ENCODE measurements around the gene MYOD1.

The MYOD1 gene

DNA sequence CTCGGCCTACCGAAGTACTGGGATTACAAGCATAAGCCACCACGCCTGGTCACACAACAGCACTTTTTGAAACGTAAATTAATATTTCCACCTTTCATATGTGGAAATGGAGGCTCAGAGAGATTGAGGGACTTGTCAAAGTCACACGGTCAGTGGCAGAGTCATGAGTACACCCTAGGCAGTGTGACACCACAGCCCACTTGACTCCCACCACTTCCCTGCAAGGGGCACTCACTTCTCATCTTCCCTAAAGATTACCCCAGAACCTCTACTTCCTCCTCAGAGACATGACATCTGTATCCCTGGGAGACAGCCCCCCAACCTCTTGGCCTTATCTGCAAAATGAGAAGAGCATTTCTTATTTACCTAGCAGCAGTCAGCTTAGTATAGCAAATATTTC is 16.5 kb upstream of the MYOD1 start:
- DNase-seq (ENCODE audit: low spot score), result no peak

DNA sequence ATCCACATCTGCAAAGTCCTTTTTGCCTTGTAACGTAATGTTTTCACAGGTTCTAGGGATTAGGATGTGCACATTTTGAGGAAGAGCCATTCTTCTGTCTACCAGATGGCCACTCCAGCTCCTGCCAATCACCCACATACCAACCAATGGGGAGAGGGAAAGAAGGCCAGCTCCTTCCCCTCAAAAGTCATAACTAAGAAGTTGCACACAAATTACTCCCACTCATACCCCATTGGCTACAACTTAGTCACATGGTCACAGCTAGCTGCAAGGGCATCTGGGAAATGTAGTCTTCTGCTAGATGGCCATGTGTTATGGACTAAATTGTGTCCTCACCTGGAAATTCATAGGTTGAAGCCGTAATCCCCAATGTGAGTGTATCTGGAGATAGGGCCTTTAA is 15.4 kb upstream of the MYOD1 start:
- no peak for DNase-seq (ENCODE audit: low spot score)

DNA sequence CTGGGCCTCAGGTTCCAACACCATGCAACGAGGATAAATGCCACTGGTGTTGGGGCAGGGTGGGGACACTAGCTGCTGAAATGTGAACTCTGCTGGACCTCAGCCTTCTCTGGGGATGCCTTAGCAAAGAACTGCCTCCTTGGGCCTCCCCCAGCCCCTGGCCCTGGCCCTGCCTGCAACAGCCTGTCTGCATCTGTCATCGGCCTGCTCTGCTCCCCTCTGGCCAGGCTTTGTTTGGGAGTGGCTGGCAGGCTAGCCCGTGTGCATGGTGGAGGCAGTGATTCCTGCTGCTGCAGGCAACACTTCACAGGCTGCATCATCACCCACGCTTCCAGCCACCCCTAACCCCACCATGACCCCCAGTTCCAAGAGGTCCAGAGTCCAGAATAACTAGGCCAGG is 11.5 kb upstream of the MYOD1 start:
- no peak for DNase-seq (ENCODE audit: low spot score)

DNA sequence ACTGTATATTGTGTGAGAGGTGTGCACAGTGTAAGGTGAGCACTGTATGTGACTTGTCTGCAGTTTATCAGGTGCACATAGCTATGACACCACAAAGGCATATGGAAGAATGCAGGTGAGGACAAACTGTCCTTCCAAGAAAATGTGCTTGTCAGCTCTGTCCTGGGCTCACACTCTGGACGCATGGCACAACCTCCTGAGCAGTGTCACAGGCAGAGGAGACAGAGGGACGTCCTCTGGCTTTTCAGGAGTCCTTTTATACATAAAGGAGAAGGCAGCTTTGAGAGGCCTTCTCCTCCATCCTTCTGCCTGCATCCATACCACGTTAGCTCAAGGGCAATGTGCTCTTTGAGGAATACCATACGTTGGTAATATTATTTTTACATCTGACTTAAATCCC is 7.5 kb upstream of the MYOD1 start:
- no peak for DNase-seq (ENCODE audit: low spot score)

DNA sequence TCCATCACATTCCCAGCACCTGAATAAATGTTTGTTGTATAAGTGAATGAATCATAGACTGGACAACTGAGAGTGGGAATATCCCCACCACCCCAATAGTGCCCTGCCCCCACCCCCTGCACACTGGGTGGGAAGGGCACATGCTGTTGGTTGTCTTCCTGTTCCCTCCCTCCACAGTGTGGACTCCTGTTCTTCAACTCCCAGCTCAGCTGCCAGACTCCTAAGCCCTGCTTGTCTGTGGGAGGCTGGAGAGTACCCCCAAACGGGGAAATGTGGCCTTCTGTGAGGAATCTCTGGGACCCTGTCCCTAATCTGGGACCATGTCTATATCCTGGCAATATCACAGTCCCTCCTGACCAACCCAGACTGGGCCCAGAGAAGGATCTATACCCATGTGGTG is 5.5 kb upstream of the MYOD1 start:
- no peak for DNase-seq (ENCODE audit: low spot score)

DNA sequence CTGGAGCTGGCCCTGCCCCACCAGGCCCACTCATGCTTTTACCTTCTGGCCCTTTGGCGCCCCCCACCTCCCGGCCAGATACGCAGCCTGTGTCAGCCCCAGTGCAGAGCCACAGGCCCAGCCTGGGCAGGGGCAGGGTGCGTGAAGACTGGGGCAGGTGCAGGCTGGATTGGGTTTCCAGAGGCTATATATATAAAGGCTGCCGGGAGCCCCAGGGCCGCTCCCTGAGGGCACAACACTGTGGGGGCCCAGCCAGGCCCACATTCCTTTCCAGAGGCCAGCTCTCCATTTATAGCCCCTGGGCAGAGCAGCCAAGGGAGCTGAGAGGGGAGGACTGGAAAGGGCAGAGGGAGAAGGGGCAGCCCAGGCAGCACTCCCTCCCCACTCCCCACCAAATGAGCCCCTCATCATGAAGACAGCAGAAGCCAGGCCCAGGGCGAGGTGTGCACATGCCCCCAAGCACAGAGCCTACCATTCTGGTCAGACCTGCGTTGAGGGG is 5.0 kb upstream of the MYOD1 start:
- DNase-seq (ENCODE audit: low spot score), result no peak

DNA sequence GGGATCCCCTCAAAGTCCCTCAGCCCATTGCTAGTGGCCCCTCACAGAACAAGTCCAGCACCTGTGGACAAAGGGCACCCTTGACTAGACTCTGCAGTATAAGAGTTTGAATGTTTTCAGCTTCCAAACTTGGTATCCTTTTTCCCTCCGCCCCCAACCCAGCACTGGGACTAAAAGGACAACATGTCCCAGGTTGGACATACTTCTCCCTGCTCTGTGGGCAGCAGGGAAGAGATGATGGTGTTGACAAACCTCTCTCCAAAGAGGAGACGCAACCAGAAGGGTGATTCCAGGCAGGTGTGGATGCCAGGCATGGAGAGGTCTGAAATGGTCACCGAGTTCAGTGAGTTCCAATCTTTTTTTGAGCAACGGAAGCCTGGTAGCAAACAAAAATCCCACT is 4.5 kb upstream of the MYOD1 start:
- DNase-seq (ENCODE audit: low spot score), result no peak

DNA sequence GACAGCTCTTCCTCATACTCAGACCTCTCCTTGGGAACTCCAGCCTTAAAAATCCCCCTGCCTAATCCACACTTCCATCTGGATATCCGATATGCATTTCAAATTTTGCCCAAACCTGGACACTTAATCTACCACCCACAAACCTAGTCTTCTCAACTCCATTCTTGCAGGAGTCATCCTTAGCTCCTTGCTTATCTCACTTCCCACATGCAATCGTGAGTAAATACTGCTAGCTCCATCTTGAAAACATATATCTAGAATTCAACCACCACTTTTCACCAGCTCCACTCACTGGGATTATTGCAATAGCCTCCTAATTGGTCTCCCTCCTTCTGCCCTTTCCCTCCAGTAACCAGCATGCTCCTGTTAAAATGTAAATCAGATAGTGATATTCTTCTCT is 2.6 kb upstream of the MYOD1 start:
- DNase-seq (ENCODE audit: low spot score), result no peak

DNA sequence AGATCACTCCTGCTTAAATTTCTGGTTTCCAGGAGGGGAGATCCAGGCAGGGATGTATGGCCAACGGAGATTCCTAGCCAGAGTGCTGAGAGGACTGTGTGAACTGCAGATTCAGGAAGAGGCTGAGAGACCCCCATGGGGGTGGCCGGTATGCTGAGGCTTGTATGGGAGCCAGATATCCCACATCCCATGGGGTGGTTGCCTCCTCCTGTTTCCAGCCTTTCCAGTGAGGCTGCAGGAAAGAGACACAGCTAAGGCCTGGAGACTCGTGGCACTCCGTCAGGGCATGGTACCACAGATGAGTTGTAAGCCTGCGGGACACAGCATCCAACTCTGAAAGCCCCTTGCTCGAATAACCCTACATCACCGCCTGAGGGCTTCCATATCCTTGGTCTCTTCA is 1.4 kb upstream of the MYOD1 start:
- no peak for DNase-seq (ENCODE audit: low spot score)

DNA sequence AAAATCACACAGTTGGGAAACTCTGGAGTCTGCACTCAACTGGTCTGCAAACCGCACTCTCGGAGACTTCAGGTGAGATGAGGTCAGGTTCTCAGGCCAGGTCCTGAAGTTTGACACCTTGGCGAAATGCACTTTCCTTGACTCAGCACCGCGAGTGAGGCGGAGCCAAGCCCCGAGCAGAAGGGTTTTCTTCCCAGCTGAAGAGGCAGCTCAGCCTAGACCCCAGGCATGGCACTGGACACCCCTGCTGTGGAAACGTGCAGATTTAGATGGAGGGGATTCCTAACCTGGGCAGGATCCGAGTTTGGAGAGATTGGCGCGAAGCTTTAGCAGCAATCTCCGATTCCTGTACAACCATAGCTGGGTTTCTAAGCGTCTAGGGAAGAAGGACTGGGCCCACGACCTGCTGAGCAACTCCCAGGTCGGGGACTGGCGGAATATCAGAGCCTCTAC is 835 bp upstream of the MYOD1 start:
- DNase-seq (ENCODE audit: low spot score), result no peak

DNA sequence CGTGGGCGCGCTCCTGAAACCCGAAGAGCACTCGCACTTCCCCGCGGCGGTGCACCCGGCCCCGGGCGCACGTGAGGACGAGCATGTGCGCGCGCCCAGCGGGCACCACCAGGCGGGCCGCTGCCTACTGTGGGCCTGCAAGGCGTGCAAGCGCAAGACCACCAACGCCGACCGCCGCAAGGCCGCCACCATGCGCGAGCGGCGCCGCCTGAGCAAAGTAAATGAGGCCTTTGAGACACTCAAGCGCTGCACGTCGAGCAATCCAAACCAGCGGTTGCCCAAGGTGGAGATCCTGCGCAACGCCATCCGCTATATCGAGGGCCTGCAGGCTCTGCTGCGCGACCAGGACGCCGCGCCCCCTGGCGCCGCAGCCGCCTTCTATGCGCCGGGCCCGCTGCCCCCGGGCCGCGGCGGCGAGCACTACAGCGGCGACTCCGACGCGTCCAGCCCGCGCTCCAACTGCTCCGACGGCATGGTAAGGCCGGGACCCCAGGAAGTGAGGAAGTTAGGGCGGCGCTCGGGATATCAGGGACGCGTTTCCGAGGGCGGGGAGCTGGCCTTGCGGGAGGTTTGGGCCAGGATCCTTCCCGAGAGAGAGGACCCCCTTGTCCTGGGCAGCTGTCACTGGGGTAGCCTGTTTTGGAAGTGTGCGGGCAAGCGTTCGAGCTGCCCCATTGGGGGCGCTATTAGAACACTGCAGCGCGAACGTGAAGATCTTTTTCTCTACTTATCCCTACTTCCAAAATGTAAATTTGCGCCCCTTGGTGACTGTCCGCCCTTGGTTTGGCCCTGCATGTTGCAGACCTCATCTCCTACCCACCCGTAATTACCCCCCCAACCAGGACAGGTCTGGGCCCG is 796 bp downstream of the MYOD1 start:
- DNase-seq (ENCODE audit: low spot score), result no peak

DNA sequence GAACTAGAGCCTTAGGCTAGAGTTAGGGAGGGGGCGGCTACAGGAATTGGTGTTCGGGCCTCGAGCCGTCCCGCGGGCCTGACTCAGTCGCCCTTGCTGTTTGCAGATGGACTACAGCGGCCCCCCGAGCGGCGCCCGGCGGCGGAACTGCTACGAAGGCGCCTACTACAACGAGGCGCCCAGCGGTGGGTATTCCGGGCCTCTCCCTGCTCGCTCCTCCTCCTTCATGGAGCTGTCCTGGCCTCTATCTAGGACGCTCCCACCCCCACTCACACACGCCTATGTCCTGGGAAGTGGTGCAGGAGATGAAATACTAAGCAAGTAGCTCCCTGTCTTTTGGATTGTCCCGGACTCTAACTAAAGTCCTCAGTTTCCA is 1.4 kb downstream of the MYOD1 start:
- no peak for DNase-seq (ENCODE audit: low spot score)

DNA sequence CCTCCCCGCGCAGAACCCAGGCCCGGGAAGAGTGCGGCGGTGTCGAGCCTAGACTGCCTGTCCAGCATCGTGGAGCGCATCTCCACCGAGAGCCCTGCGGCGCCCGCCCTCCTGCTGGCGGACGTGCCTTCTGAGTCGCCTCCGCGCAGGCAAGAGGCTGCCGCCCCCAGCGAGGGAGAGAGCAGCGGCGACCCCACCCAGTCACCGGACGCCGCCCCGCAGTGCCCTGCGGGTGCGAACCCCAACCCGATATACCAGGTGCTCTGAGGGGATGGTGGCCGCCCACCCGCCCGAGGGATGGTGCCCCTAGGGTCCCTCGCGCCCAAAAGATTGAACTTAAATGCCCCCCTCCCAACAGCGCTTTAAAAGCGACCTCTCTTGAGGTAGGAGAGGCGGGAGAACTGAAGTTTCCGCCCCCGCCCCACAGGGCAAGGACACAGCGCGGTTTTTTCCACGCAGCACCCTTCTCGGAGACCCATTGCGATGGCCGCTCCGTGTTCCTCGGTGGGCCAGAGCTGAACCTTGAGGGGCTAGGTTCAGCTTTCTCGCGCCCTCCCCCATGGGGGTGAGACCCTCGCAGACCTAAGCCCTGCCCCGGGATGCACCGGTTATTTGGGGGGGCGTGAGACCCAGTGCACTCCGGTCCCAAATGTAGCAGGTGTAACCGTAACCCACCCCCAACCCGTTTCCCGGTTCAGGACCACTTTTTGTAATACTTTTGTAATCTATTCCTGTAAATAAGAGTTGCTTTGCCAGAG is 2.0 kb downstream of the MYOD1 start:
- no peak for DNase-seq (ENCODE audit: low spot score)

DNA sequence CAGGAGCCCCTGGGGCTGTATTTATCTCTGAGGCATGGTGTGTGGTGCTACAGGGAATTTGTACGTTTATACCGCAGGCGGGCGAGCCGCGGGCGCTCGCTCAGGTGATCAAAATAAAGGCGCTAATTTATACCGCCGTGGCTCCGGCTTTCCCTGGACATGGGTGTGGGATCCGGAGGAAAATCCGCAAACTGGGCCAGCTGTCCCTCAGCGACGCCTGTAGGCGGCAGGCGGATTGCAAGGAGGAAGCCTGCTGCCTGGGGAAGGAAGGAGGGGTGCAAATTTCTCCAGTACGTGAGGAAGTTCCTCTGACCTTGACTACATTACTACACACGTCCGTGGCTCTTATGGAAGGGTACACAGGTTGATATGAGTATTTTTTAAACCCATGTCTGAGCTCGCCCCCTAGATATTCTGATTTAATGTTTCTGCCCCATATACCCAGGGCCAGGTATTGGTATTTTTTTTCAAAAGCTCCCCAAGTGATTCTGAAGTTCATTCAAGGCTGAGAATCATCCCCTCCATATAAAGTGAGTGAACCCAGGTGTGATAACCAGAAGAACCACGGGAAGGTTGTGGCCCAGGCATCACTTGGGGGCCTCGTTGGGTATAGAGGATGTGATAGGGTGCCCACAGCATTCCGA is 2.8 kb downstream of the MYOD1 start:
- peak; percentile 66 for DNase-seq (ENCODE audit: low spot score)

DNA sequence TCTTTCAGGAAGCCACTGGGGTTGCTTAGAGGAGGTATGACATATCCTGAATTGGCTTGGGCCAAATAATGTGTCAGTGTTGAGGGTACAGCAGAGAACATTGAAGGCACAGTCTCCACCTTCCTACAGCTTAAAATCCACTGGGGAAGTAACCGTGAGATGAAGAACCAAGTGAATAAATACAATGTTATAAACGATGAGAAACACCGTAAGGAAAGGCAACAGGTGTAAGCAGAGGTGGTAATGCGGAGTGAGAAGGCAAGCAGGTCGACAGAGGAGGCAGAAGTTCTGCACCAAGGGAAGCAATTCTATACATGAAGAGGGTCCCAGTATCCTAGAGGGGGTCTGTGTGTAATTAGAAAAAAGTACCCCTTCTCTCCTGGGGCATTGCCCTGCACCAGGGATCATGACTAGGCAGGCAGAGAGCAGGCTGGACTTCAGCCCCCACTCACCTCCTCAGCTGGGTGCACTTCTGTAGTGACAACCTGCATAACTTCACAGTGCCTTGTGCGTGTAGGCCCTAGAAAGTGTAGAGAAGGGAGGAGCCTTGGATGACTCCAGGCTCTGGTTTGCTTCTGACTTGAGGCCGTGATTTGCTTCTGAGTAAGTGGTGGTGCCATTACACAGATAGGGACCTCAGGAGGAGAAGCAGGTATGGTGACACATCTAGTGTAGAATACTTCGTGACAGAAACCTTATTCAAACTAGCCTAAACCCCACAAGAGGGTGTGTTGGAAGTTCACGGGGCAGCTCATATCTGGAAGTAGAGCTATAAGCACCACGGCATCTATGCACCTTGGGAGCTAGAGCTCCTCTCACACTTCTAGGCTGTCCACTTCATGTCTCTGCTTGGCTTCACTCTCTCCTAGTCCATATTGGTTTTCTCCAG is 4.9 kb downstream of the MYOD1 start:
- DNase-seq (ENCODE audit: low spot score), result no peak

DNA sequence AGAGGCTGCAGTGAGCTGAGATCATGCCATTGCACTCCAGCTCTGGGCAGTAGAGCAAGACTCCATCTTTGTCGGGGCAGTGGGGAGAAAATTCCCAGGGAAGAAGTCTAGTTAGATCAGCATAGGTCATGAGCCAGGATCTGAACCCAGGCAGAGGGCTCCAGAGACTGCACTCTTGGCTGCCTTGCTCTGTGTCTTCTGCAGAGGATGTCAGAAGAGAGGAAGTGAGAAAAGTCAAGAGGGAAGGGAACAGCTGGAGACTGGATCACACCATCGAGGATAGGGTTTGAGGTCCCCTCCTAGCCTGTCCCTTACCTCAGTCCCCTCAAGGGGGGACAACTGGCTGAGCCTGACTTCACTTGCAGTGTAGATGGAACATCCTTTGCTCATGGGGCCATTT is 5.8 kb downstream of the MYOD1 start:
- no peak for DNase-seq (ENCODE audit: low spot score)

DNA sequence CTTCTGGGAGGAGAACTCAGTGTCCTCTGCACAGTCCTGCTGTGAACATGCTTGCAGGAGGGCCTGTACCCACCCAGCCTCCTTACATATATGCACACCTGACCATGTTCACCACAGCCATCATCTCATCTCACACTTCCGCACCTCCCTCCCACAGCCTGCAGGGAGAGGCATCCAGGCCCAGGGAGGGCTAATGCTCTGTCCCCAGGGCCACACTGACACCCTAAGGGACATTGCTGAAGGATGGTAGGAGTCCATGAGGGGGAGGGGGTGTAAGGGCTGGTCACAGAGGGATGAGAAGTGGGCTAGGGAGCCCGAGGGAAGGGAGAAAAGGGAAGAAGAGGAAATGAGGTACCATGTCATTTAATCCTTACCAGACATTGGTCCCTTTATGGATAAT is 10.8 kb downstream of the MYOD1 start:
- no peak for DNase-seq (ENCODE audit: low spot score)

DNA sequence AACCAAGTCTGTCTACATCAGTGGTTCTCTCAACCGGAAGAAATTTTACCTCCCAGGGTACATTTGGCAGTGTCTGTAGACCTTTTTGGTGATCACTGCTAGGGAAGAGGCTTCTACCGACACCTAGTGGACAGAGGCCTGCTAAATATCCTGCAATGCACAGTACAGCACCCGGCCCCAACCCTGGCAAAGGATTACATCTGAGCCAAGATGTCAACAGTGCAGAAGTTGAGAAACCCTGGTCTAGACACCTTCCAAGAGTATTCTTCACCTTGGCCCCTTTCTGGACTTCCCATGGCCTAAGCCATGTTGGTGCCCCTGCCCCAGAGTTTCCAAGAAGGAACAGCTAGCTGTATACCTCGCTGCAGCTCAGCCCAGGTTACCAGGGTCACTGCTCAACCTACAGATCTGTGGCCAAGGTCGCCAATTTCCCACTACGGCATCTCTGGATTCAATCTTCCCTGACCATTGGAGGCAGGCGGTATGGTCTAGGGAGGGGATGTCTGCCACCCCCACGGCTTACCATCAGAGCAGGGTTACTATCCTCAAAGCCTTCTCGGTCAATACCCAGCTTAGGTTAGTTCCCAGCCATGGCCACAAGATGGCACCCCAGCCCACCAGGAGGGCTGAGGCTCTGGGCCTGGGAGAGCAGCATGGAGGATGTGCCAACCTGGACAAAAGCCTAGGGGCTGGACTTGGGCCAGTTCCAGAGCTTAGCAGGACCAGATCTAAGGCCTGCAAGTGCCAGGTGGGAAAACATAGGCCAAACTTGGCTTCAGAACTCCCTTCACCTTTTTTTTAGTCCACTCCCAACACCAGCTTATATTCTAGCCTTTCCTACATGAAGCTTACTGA is 11.5 kb downstream of the MYOD1 start:
- peak; percentile 91 for DNase-seq (ENCODE audit: low spot score)

DNA sequence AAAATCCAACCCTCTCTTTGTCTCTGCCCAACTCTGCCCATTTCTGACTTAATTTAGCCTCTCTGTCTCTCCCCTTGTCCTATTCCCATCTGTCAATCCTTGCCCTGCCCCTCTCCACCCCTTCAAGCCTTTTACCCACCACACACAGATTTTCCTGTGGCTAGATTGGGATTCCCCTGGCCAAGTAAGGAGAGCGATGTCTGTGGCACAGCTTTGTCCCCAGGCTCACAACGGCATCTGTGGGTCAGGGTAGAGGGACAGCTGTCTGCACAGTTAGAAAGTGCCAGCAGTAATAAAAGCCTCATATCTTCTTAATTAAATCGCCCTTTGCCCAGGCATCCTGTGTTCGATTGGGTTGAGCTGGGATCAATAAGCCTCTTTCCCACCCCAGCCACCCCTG is 13.9 kb downstream of the MYOD1 start:
- no peak for DNase-seq (ENCODE audit: low spot score)

DNA sequence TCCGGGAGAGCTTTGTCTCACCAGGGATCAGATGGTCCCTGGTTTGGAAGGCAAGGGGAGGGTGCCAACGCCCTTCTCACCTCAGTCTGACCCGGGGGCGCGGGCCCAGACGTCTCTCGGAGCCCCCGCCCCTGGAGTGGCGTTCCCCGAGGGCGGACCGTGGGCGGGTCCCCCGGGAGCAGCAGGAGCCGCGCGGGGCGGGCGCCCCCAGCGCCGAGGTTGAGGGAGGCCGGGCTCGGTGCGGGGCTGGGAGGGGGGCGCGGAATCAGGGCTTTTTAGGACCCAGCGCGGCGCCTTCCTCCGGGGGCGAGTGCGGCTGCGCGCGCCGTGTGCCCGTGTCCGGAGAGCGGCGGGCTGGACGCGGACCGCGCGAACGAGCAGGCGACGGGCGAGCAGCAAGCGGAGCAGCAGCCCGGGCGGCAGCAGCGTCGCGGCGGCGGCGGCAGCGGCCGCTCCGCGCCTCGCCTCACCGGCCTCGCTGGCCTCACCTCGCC is 15.1 kb downstream of the MYOD1 start, which contains the start of gene KCNC1:
TSS of gene KCNC1 (plus strand) at position 364 of the 494 bp plus-strand sequence. CDS start 1,222 bp downstream, outside the sequence.
- DNase-seq (ENCODE audit: low spot score), result peak; percentile 84

Measured in AG20443 (cell line).